ENCODE measurements around the gene SLC7A1.

- peak; percentile 88 for TF ChIP-seq MED1 (CRISPR knock-in tag; IDR thresholded peaks at IDR 0.05)
- no peak for TF ChIP-seq ZKSCAN1 (IDR thresholded peaks at IDR 0.05; ENCODE audit: low read length)
- TF ChIP-seq ZNF775 (CRISPR knock-in tag; IDR thresholded peaks at IDR 0.05; ENCODE audit: borderline replicate concordance): no peak
- TF ChIP-seq RFXANK (CRISPR knock-in tag; IDR thresholded peaks at IDR 0.05): no peak
- TF ChIP-seq MYC (CRISPR knock-in tag; IDR thresholded peaks at IDR 0.05; ENCODE audit: borderline replicate concordance): no peak
- no peak for TF ChIP-seq ZNF850 (CRISPR knock-in tag; conservative IDR thresholded peaks at IDR 0.05)
- TF ChIP-seq ZFX (CRISPR knock-in tag; IDR thresholded peaks at IDR 0.05; ENCODE audit: low read depth): peak; percentile 62
- TF ChIP-seq ZNF780A (CRISPR knock-in tag; IDR thresholded peaks at IDR 0.05): no peak
These were observed 23.5 kb downstream of the SLC7A1 start for GRCh38 chr13:29571876-29572570.
